AG09319 (cell line): Measurements from ENCODE around the gene ARID1B.
A peak's percentile ranks its signal among the peaks of the same experiment; 100 is the strongest.
"Not testable (repeated sequence)": the region's sequence is repeated elsewhere in the genome, so short reads cannot be mapped to it uniquely, and the experiment has no call there.

Source experiments
- DNase-seq: peaks from one replicate; pipeline ENCODE4 v3.0.0-alpha.2; 2010; ENCODE audit warnings: low read depth; ENCODE audit errors: extremely low read depth
- CTCF ChIP-seq: IDR thresholded peaks from 2 replicates; pipeline ENCODE4 v1.5.1; 2011; ENCODE audit warnings: low read depth, mild to moderate bottlenecking, inconsistent platforms, low read length, moderate library complexity

ARID1B gene

GRCh38 chr6:157143171-157143889 lies 366.2 kb downstream of the ARID1B start:
- DNase-seq, result peak; percentile 44

GRCh38 chr6:157143890-157144798 lies 367.0 kb downstream of the ARID1B start:
- DNase-seq, result no peak

More at GRCh38 chr6:157143171-157143889, 366.2 kb downstream of the ARID1B start:
- TF ChIP-seq CTCF, result no peak

GRCh38 chr6:157144859-157145568 lies 367.8 kb downstream of the ARID1B start:
- no peak for TF ChIP-seq CTCF
- no peak for DNase-seq

More at GRCh38 chr6:157143890-157144798, 367.0 kb downstream of the ARID1B start:
- TF ChIP-seq CTCF, result no peak

GRCh38 chr6:157145656-157146285 lies 368.6 kb downstream of the ARID1B start:
- TF ChIP-seq CTCF, result no peak
- DNase-seq, result no peak

- not testable (repeated sequence) for DNase-seq
Observed at GRCh38 chr6:157147054-157148026, 370.2 kb downstream of the ARID1B start.

GRCh38 chr6:157148391-157149323 lies 371.5 kb downstream of the ARID1B start:
- peak; percentile 40 for DNase-seq
- TF ChIP-seq CTCF, result no peak
